ENCODE data around the gene LRP4. TPM values are rescaled to one million over a fixed set of nuclear protein-coding genes. Genes with fewer than 3 reads are reported as not detected.
A peak's percentile ranks its signal among the peaks of the same experiment; 100 is the strongest.

LRP4 gene
- total RNA-seq, 1 experiment from 2014 or later = 11.6 TPM

- Histone ChIP-seq H3K4me1 (ENCODE audit: insufficient read depth, low read length) (no peaks in the 10 kb centered on the region), H3K14ac (ENCODE audit: insufficient read depth, low read length) (no peak overlapping the region), H3K27ac (ENCODE audit: insufficient read length, low read depth, low read length) (no peak overlapping the region), H3K9ac (ENCODE audit: extremely low read depth, insufficient read length, low read length) (no peak overlapping the region), H3K79me1 (ENCODE audit: insufficient read depth, low read depth, low read length, poor library complexity, severe bottlenecking) (no peaks in the 10 kb centered on the region), H3K23ac (ENCODE audit: insufficient read length, low read depth, low read length) (no peak overlapping the region), H2BK120ac (ENCODE audit: low read depth, low read length, poor library complexity, severe bottlenecking) (no peak overlapping the region), H4K5ac (ENCODE audit: insufficient read length, low read depth, low read length) (no peak overlapping the region), H3K56ac (ENCODE audit: insufficient read length, low read depth, low read length) (no peak overlapping the region), H2BK5ac (ENCODE audit: insufficient read length, low read length) (no peak overlapping the region), H3K9me3 (ENCODE audit: control insufficient read depth, low read depth, low read length) (no peaks in the 10 kb centered on the region), H4K20me1 (ENCODE audit: control insufficient read depth, insufficient read depth, insufficient read length) (no peaks in the 10 kb centered on the region), H4K8ac (replicated peaks; ENCODE audit: insufficient read length, low read depth, low read length) (no peak overlapping the region), H3T11ph (ENCODE audit: low read length) (no peak overlapping the region), H2BK12ac (ENCODE audit: insufficient read length, low read depth, low read length) (no peak overlapping the region), H2BK15ac (ENCODE audit: low read depth, low read length) (no peak overlapping the region), H3K4ac (ENCODE audit: low read depth, low read length) (no peak overlapping the region), H3K27me3 (ENCODE audit: insufficient read depth, low read length) (no peaks in the 10 kb centered on the region), H3K4me2 (ENCODE audit: insufficient read depth, insufficient read length, low read length) (no peak overlapping the region), H3K23me2 (ENCODE audit: insufficient read length, low read depth, low read length, poor library complexity, severe bottlenecking) (no peaks in the 10 kb centered on the region), H3K18ac (ENCODE audit: insufficient read length, low read depth, low read length) (no peak overlapping the region), H3K79me2 (ENCODE audit: insufficient read depth, low read length) (no peaks in the 10 kb centered on the region), H2AFZ (ENCODE audit: low read length) (no peak overlapping the region), H2AK5ac (ENCODE audit: insufficient read length, low read length) (no peak overlapping the region), H2BK20ac (ENCODE audit: low read depth, low read length, poor library complexity, severe bottlenecking) (no peak overlapping the region), H4K91ac (ENCODE audit: insufficient read length, low read depth, low read length) (no peak overlapping the region)
- no peak for TF ChIP-seq CTCF (conservative IDR thresholded peaks at IDR 0.05)
- DNase-seq = peak; percentile 45
- Mint-ChIP-seq H3K4me3 (peak overlapping the region in 1 of 2 experiments; percentile 47; a peak in 1 of 5 replicates), H3K9me3 (peaks cover 7 to 19% of the 10 kb centered on the region in 2 experiments; a peak in 4 of 5 replicates), H3K27me3 (ENCODE audit: low read depth) (peaks cover 7% of the 10 kb centered on the region; the same call in 1 of the 2 replicates), H3K27ac (peak overlapping the region in 1 of 3 experiments; percentile 29; a peak in 1 of 7 replicates), H3K4me1 (peaks cover 7 to 11% of the 10 kb centered on the region in 2 experiments), H3K36me3 (ENCODE audit: insufficient read depth in 1 of 3, low read depth in 3 of 3) (peaks cover 11 to 25% (median 16%) of the 10 kb centered on the region in 3 experiments; a peak in 6 of 7 replicates)
- no CpG with 5 or more reads among the region's 10 CpGs for WGBS (ENCODE audit: extremely low coverage, insufficient read length, low lambda C conversion rate)
These were observed 67.4 kb downstream of the LRP4 start for GRCh38 chr11:46850829-46851380.
